Astrocyte of the cerebellum (primary cell): ENCODE data around the gene TBC1D25.
"Not testable (repeated sequence)": the region's sequence is repeated elsewhere in the genome, so short reads cannot be mapped to it uniquely, and the experiment has no call there.

Experiments used
- DNase-seq: peaks from one replicate; pipeline ENCODE4 v3.0.0-alpha.2; 2011; ENCODE audit warnings: low read depth
- H3K4me3 ChIP-seq: 2 replicates; pipeline ENCODE4 v1.5.1; 2011; ENCODE audit warnings: mild to moderate bottlenecking, low read depth, low read length, moderate library complexity
- in situ Hi-C: cut with HindIII; loops from 2 replicates; pipeline ENCODE4 v1.10.0; 2017; ENCODE audit warnings: low sequenced_read_pairs
- TF ChIP-seq, protein P1 (sequence below): IDR thresholded peaks from 2 replicates; pipeline ENCODE4 v1.5.1; 2012; ENCODE audit warnings: low read length, low read depth, moderate library complexity, mild to moderate bottlenecking; ENCODE audit errors: missing control alignments

Gene TBC1D25

GRCh38 chrX:48548871-48549270 is 9.4 kb downstream of the TBC1D25 start:
- TF ChIP-seq, protein P1, sequence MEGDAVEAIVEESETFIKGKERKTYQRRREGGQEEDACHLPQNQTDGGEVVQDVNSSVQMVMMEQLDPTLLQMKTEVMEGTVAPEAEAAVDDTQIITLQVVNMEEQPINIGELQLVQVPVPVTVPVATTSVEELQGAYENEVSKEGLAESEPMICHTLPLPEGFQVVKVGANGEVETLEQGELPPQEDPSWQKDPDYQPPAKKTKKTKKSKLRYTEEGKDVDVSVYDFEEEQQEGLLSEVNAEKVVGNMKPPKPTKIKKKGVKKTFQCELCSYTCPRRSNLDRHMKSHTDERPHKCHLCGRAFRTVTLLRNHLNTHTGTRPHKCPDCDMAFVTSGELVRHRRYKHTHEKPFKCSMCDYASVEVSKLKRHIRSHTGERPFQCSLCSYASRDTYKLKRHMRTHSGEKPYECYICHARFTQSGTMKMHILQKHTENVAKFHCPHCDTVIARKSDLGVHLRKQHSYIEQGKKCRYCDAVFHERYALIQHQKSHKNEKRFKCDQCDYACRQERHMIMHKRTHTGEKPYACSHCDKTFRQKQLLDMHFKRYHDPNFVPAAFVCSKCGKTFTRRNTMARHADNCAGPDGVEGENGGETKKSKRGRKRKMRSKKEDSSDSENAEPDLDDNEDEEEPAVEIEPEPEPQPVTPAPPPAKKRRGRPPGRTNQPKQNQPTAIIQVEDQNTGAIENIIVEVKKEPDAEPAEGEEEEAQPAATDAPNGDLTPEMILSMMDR = no peak
- in situ Hi-C loops = no loop called here
- no peak for DNase-seq

GRCh38 chrX:48555731-48556325 is 16.3 kb downstream of the TBC1D25 start:
- H3K4me3 ChIP-seq, in situ Hi-C loops, DNase-seq: not testable (repeated sequence)

More at GRCh38 chrX:48548871-48549270, 9.4 kb downstream of the TBC1D25 start:
- H3K4me3 ChIP-seq = no peak overlapping the region

DNA sequence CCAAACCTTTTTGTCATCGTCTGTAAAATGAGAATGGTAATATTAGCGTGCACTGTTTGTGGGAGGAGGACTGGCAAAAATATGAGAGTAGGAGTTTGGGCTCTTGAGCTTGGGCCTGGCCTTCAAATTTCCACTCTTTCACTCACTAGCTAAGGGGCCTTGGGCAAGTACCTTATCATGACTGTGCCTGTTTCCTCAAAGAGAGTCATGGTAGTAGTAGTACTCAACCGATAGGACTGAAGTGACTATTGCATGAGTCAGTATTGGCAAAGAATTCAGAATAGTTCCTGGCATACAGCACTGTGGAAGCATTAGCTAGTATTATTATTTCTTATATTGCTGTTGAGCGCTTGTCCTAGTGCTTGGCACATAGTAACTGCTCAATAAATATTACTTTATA is 18.8 kb downstream of the TBC1D25 start:
- DNase-seq = peak; percentile 32
- in situ Hi-C loops = no loop called here
- TF ChIP-seq, protein P1 = no peak

DNA sequence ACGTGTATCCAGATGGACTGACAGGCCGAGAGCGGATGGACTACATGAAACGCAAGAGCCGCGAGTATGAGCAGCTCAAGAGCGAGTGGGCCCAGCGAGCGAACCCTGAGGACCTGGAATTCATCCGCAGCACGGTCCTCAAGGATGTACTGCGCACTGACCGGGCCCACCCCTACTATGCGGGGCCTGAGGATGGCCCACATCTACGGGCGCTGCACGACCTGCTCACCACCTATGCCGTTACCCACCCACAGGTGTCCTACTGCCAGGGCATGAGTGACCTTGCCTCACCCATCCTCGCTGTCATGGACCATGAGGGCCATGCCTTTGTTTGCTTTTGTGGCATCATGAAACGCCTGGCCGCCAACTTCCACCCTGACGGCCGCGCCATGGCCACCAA is 20.1 kb downstream of the TBC1D25 start:
- H3K4me3 ChIP-seq = no peak overlapping the region
- TF ChIP-seq, protein P1 = no peak
- in situ Hi-C loops = no loop called here
- DNase-seq = no peak

More for the DNA sequence above, 18.8 kb downstream of the TBC1D25 start:
- H3K4me3 ChIP-seq = no peak overlapping the region

DNA sequence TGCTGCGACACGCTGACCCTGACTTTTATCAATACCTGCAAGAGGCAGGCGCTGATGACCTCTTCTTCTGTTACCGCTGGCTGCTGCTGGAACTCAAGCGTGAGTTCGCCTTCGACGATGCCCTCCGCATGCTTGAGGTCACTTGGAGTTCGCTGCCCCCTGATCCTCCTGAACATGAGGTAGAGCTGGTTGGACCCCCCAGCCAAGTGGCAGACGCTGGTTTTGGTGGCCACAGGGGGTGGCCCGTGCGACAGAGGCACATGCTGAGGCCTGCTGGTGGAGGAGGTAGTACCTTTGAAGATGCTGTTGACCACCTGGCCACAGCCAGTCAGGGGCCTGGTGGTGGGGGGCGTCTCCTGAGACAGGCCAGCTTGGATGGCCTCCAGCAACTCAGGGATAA is 20.5 kb downstream of the TBC1D25 start:
- H3K4me3 ChIP-seq = no peak overlapping the region
- in situ Hi-C loops = no loop called here
- TF ChIP-seq, protein P1 = no peak
- DNase-seq = no peak

- in situ Hi-C loops = no loop called here
- no peak overlapping the region for H3K4me3 ChIP-seq
- TF ChIP-seq, protein P1 = no peak
- no peak for DNase-seq
Observed at GRCh38 chrX:48560681-48561080, 21.2 kb downstream of the TBC1D25 start.

- no peak overlapping the region for H3K4me3 ChIP-seq
- no peak for DNase-seq
- TF ChIP-seq, protein P1 = no peak
- in situ Hi-C loops = no loop called here
Observed at GRCh38 chrX:48569958-48570357, 30.4 kb downstream of the TBC1D25 start.
